Fibroblast of mammary gland (primary cell): ENCODE measurements around the gene ELF4.
A peak's percentile ranks its signal among the peaks of the same experiment; 100 is the strongest.

ENCODE experiments used
- DNase-seq: peaks from one replicate; pipeline ENCODE4 v3.0.0-alpha.2; 2010; ENCODE audit warnings: low read depth
- H3K4me3 ChIP-seq: 2 replicates; pipeline ENCODE4 v1.5.1; 2011; ENCODE audit warnings: low read depth, mild to moderate bottlenecking, low read length, moderate library complexity; ENCODE audit not compliant: control insufficient read depth
- CTCF ChIP-seq: conservative IDR thresholded peaks from 2 replicates; pipeline ENCODE4 v1.5.1; 2011; ENCODE audit warnings: low read depth, low read length, inconsistent platforms; ENCODE audit not compliant: control insufficient read depth, insufficient read depth

ELF4 gene

GRCh38 chrX:130106071-130106470 is 4.2 kb downstream of the ELF4 start:
- DNase-seq = peak; percentile 48
- H3K4me3 ChIP-seq = no peak overlapping the region
- TF ChIP-seq CTCF = no peak

DNA sequence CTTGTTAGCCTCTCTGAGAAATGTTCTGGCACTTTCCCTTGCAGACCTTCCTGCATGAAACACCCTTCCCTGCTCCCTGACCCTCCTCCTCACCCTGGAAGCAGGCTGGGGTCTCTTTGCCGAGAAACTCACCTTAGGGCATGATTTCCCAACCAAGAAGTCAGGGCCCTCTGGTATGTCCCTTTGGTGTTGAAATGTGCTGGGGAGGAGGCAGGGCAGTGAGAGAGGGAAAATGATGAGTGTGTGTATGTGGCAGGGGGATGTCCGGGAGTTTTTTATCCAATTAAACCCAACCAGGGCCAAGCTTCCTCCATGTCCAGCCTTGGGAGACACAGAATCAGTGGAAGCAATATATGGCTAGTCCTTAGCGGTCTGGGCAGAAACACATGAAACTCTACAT is 5.1 kb downstream of the ELF4 start:
- TF ChIP-seq CTCF = no peak
- no peak for DNase-seq
- no peak overlapping the region for H3K4me3 ChIP-seq

DNA sequence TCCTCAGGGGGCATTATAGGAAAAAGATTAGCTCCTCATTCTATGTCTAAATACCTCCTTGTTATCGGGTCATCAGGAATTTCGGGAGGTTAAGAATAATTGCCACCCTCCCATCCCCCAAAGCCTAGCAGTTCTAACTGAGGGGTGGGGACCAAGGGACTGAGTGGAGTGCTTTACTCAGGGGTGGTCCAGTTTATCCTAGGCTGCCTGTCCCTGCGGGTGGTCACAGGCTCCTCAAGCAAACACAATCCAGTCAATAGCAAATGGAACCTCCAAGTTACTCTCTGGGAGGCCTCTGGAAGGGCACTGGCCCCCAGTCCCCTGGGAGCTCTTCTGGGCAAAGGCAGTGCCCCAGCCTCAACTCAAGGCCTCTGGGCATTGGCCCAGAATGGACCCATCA is 6.7 kb downstream of the ELF4 start:
- DNase-seq = no peak
- no peak overlapping the region for H3K4me3 ChIP-seq
- TF ChIP-seq CTCF = no peak

- peak; percentile 96 for DNase-seq
- H3K4me3 ChIP-seq = no peak overlapping the region
- no peak for TF ChIP-seq CTCF
Observed at GRCh38 chrX:130100180-130100579, 10.1 kb downstream of the ELF4 start.

DNA sequence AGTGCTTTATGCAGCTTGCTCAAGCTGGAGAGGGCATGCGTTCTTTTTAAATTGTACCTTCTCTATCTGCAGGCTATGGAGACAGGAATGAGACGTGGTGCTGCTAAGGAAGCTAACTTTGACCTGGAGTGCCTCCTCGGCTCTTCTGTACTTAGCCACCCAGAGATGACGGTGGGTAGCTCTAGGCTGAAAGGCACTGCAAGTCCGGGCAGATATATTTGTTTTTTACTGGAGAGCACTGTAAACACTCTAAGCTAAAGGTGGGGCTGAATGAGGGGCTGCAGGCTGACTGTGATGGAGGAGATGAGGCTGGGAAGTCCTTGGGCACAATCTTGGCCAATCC is 12.1 kb downstream of the ELF4 start:
- no peak for TF ChIP-seq CTCF
- no peak for DNase-seq
- H3K4me3 ChIP-seq = no peak overlapping the region

DNA sequence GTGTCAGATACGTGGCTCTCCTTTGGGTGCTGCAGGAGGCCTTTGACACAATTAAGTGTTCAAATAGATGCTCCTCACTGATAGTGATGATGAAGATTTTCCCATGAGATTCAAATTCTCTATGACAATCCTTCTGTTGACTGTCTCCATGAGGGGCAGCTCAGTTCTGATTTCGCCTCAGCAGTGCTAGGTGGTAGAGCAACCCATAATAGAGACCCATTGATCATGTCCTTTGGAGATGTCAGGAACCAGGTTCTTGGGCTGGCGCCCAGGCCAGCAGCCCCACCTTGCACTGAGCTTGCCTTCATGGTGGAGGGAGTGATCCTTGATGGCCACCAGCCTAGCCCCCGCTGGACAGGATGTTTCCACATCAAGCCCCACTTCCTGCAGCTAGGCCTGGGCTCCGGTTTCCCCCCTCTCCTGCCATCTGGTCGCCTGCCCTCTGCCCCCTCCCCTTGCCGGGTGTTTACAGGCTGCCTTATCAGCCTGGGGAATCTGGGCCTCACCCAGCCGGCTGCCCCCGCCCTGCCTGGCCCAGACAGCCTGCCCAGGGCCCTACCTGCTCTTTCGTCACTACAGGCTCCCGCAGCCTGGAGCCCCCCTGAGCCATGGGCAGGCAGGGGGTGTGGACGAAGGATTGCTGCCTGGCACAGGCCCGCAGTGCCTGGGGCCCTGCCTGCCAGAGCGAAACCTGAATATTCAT is 12.6 kb downstream of the ELF4 start:
- no peak for TF ChIP-seq CTCF
- H3K4me3 ChIP-seq = no peak overlapping the region
- DNase-seq = no peak
